DND-41 (cell line): ENCODE measurements around the gene DACT3.

ENCODE experiments used
- CTCF ChIP-seq: IDR thresholded peaks from 2 replicates; pipeline ENCODE4 v1.5.1; 2012; ENCODE audit warnings: borderline replicate concordance, low read length, moderate library complexity, mild to moderate bottlenecking; ENCODE audit not compliant: poor library complexity, severe bottlenecking; ENCODE audit errors: extremely low read depth
- EZH2 ChIP-seq: IDR thresholded peaks from 3 replicates; pipeline ENCODE4 v1.6.1; 2012; ENCODE audit warnings: borderline replicate concordance, low read depth, mild to moderate bottlenecking, moderate library complexity, low read length, inconsistent platforms; ENCODE audit not compliant: severe bottlenecking

- TF ChIP-seq CTCF = no peak
- no peak for TF ChIP-seq EZH2
Observed at GRCh38 chr19:46629546-46630025, 31.4 kb downstream of the DACT3 start.
